Measurements from ENCODE around the gene RNF180.

DNA sequence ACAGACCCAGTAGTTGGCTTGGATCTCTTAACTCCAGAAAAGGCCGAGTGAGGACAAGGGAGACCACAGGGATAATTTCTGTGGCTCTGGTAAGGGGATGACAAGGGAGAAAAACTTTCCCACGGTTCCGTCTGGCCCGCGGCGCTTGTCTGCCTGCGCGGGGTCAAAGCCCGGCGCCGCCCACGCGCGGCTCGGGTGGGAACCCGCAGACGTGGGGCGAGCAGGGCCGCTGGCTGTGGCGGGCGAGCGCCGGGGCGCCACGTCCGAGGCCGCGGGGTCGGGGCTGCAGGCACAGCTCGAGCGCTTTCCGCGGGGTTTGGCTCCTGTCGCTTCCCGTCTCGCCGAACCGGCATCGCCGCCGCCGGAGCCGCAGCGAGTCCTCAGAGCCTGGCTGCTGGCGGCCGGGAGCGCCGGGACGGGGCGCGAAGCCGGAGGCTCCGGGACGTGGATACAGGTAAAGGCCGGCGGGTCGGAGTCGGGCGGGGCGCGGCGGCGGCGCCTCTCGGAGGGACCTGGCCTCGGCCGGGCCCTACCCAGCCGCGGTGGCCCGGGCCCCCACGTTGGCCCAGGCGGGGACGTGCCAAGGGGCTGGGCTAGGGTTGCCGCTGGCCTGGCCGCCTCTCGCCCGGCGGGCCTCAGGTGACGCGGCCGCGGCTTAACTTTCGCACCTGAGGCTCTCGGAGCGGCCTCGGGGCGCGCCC is at the start of gene RNF180:
- no peak for TF ChIP-seq HNF4G (IDR thresholded peaks at IDR 0.05)
- TF ChIP-seq TAF1 (conservative IDR thresholded peaks at IDR 0.05): no peak
- TF ChIP-seq, protein P1, sequence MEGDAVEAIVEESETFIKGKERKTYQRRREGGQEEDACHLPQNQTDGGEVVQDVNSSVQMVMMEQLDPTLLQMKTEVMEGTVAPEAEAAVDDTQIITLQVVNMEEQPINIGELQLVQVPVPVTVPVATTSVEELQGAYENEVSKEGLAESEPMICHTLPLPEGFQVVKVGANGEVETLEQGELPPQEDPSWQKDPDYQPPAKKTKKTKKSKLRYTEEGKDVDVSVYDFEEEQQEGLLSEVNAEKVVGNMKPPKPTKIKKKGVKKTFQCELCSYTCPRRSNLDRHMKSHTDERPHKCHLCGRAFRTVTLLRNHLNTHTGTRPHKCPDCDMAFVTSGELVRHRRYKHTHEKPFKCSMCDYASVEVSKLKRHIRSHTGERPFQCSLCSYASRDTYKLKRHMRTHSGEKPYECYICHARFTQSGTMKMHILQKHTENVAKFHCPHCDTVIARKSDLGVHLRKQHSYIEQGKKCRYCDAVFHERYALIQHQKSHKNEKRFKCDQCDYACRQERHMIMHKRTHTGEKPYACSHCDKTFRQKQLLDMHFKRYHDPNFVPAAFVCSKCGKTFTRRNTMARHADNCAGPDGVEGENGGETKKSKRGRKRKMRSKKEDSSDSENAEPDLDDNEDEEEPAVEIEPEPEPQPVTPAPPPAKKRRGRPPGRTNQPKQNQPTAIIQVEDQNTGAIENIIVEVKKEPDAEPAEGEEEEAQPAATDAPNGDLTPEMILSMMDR (IDR thresholded peaks at IDR 0.05; ENCODE audit: low read depth, low read length, missing input control): no peak
- no peak for TF ChIP-seq SP1 (IDR thresholded peaks at IDR 0.05)
- TF ChIP-seq, protein P2, sequence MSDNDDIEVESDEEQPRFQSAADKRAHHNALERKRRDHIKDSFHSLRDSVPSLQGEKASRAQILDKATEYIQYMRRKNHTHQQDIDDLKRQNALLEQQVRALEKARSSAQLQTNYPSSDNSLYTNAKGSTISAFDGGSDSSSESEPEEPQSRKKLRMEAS (IDR thresholded peaks at IDR 0.05): no peak
- no peak for TF ChIP-seq JUND (IDR thresholded peaks at IDR 0.05)
- TF ChIP-seq YY1 (IDR thresholded peaks at IDR 0.05): no peak
- TF ChIP-seq RAD21 (IDR thresholded peaks at IDR 0.05): no peak
- TF ChIP-seq EGR1 (IDR thresholded peaks at IDR 0.05; ENCODE audit: low read depth in 2 of 2): peak; percentile 43 to 76
- TF ChIP-seq GABPA (IDR thresholded peaks at IDR 0.05 in 1 of 2, conservative IDR thresholded peaks at IDR 0.05 in 1 of 2): no peak
- TF ChIP-seq, protein P3, sequence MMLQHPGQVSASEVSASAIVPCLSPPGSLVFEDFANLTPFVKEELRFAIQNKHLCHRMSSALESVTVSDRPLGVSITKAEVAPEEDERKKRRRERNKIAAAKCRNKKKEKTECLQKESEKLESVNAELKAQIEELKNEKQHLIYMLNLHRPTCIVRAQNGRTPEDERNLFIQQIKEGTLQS (IDR thresholded peaks at IDR 0.05): no peak

Measured in liver (tissue), 3 donors.